ENCODE data around the gene ANKRD29. TPM values are rescaled to one million over a fixed set of nuclear protein-coding genes. Genes with fewer than 3 reads are reported as not detected.
"Not testable (repeated sequence)": the region's sequence is repeated elsewhere in the genome, so short reads cannot be mapped to it uniquely, and the experiment has no call there.

The ANKRD29 gene
- total and polyA plus RNA-seq, 2 donors (not counting 3 experiments of a cell fraction or from before 2014, with no cell fraction given) = 0.03 to 2.6 TPM

GRCh38 chr18:23578067-23578701, 84.5 kb downstream of the ANKRD29 start:
- H3K4me3 ChIP-seq (replicated peaks in 1 of 3; ENCODE audit: insufficient read depth in 1 of 3, low read depth in 1 of 3, low read length in 3 of 3) = no peak overlapping the region
- H3K4me1 ChIP-seq (ENCODE audit: control insufficient read depth, extremely low read depth, insufficient read depth, low read length) = peaks cover 12% of the 10 kb centered on the region
- no peaks in the 10 kb centered on the region for H3K27me3 ChIP-seq (ENCODE audit: control insufficient read depth in 2 of 2, insufficient read depth in 2 of 2, low read length in 2 of 2)
- H4K20me1 ChIP-seq (replicated peaks; ENCODE audit: control insufficient read depth, extremely low read depth, insufficient read depth, low read length) = peaks cover 5% of the 10 kb centered on the region
- H3K9me3 ChIP-seq (replicated peaks; ENCODE audit: control insufficient read depth, insufficient read depth, low read length) = no peaks in the 10 kb centered on the region
- POLR2A ChIA-PET = no interaction called here
- no peak for TF ChIP-seq MAX (IDR thresholded peaks at IDR 0.05; ENCODE audit: insufficient read depth, insufficient read length)
- TF ChIP-seq EZH2 (IDR thresholded peaks at IDR 0.05; ENCODE audit: borderline replicate concordance, low read depth, low read length, severe bottlenecking) = no peak
- TF ChIP-seq POLR2AphosphoS5 (IDR thresholded peaks at IDR 0.05; ENCODE audit: insufficient read depth, low read depth, low read length) = no peak
- TF ChIP-seq MYC (IDR thresholded peaks at IDR 0.05; ENCODE audit: low read depth, low read length) = no peak
- TF ChIP-seq GATA2 (IDR thresholded peaks at IDR 0.05; ENCODE audit: insufficient read depth, insufficient read length, low read depth, low read length) = no peak
- no peak for TF ChIP-seq FOS (IDR thresholded peaks at IDR 0.05; ENCODE audit: borderline replicate concordance, insufficient read depth, low read length)
- TF ChIP-seq JUN (IDR thresholded peaks at IDR 0.05; ENCODE audit: borderline replicate concordance, insufficient read depth, insufficient read length, low read depth) = no peak
- no peak for TF ChIP-seq CTCF (IDR thresholded peaks at IDR 0.05; ENCODE audit: extremely low read depth in 1 of 2, insufficient read depth in 1 of 2, low read depth in 1 of 2, low read length in 2 of 2)
- no peak for TF ChIP-seq POLR2A (IDR thresholded peaks at IDR 0.05; ENCODE audit: low read depth, low read length)
- H3K4me2 ChIP-seq (ENCODE audit: insufficient read depth, low read length) = no peak overlapping the region
- H3K36me3 ChIP-seq (ENCODE audit: control insufficient read depth in 2 of 2, extremely low read depth in 1 of 2, insufficient read depth in 2 of 2, low read length in 2 of 2) = no peaks in the 10 kb centered on the region
- no peaks in the 10 kb centered on the region for H3K9me1 ChIP-seq (replicated peaks; ENCODE audit: control insufficient read depth, extremely low read depth, insufficient read depth, low read length)
- H2AFZ ChIP-seq (ENCODE audit: low read depth, low read length) = no peak overlapping the region
- no TSS peak for BruUV-seq (replicated peaks)
- no peak for DNase-seq (ENCODE audit: low read depth, low spot score)
- FAIRE-seq = no peak
- intact Hi-C loops (cut with micrococcal nuclease) (no loop called here), dilution Hi-C loops (cut with MboI; ENCODE audit: extremely low pct_ligation_motif_present, low sequenced_read_pairs) (no loop called here)
- peaks cover 62% of the 10 kb centered on the region for H3K79me2 ChIP-seq (ENCODE audit: control insufficient read depth, insufficient read depth, low read length)
- CTCF ChIA-PET = interaction anchor here (1.5 to 2.8 kb wide), 2 partner anchors 36 to 126 kb away, joined by 3 to 10 read pairs; no protein-coding TSS in a partner anchor
- H3K9ac ChIP-seq (replicated peaks; ENCODE audit: extremely low read depth, insufficient read depth, low read length) = no peak overlapping the region
- H3K27ac ChIP-seq (ENCODE audit: insufficient read depth, low read depth, low read length) = no peak overlapping the region

GRCh38 chr18:23577521-23577920, 85.2 kb downstream of the ANKRD29 start:
- DNase-seq (ENCODE audit: low read depth, low spot score); CTCF ChIA-PET; dilution Hi-C loops (cut with MboI; ENCODE audit: extremely low pct_ligation_motif_present, low sequenced_read_pairs); H2AFZ ChIP-seq (ENCODE audit: low read depth, low read length); POLR2A ChIA-PET; H3K9ac ChIP-seq (replicated peaks; ENCODE audit: extremely low read depth, insufficient read depth, low read length); BruUV-seq (replicated peaks); FAIRE-seq; H3K4me2 ChIP-seq (ENCODE audit: insufficient read depth, low read length); H3K9me1 ChIP-seq (replicated peaks; ENCODE audit: control insufficient read depth, extremely low read depth, insufficient read depth, low read length); intact Hi-C loops (cut with micrococcal nuclease); H3K27ac ChIP-seq (ENCODE audit: insufficient read depth, low read depth, low read length); H3K9me3 ChIP-seq (replicated peaks; ENCODE audit: control insufficient read depth, insufficient read depth, low read length); H3K27me3 ChIP-seq (ENCODE audit: control insufficient read depth in 2 of 2, insufficient read depth in 2 of 2, low read length in 2 of 2); H3K4me3 ChIP-seq (replicated peaks in 1 of 3; ENCODE audit: insufficient read depth in 1 of 3, low read depth in 1 of 3, low read length in 3 of 3); H4K20me1 ChIP-seq (replicated peaks; ENCODE audit: control insufficient read depth, extremely low read depth, insufficient read depth, low read length); H3K36me3 ChIP-seq (ENCODE audit: control insufficient read depth in 2 of 2, extremely low read depth in 1 of 2, insufficient read depth in 2 of 2, low read length in 2 of 2): not testable (repeated sequence)
- H3K4me1 ChIP-seq (ENCODE audit: control insufficient read depth, extremely low read depth, insufficient read depth, low read length) = peaks cover 12% of the 10 kb centered on the region
- H3K79me2 ChIP-seq (ENCODE audit: control insufficient read depth, insufficient read depth, low read length) = peaks cover 60% of the 10 kb centered on the region
